Measurements from ENCODE around the gene B3GAT1. TPM values are rescaled to one million over a fixed set of nuclear protein-coding genes. Genes with fewer than 3 reads are reported as not detected.

B3GAT1 gene
- total and polyA plus RNA-seq, 12 donors, result 0.04 to 0.60 (median 0.08) TPM; not detected in 6

- no peaks in the 10 kb centered on the region for H3K36me3 ChIP-seq
- peaks cover 0 to 9% (median 7%) of the 10 kb centered on the region in 9 donors for H3K4me1 ChIP-seq
- H3K27ac ChIP-seq, result no peak overlapping the region
- DNase-seq (no peak), ATAC-seq (no peak)
- peaks cover 9 to 77% (median 66%) of the 10 kb centered on the region in 7 donors for H3K27me3 ChIP-seq
- no peak for TF ChIP-seq CTCF (IDR thresholded peaks at IDR 0.05)
- intact Hi-C loops (cut with DNase I), result no loop called here
- peaks cover 0 to 4% (median 0%) of the 10 kb centered on the region in 11 donors for H3K9me3 ChIP-seq
- WGBS, 2 donors, result 64% methylated on average over 12 of the region's 12 CpGs
- no peak overlapping the region for H3K4me3 ChIP-seq
Observed at GRCh38 chr11:134407321-134407828, 4.7 kb downstream of the B3GAT1 start.

- no peak for TF ChIP-seq CTCF (IDR thresholded peaks at IDR 0.05)
Observed at GRCh38 chr11:134406264-134407185, 5.5 kb downstream of the B3GAT1 start.

GRCh38 chr11:134405841-134406240 is 6.2 kb downstream of the B3GAT1 start:
- no peak for TF ChIP-seq CTCF (IDR thresholded peaks at IDR 0.05)

More at GRCh38 chr11:134406264-134407185, 5.5 kb downstream of the B3GAT1 start:
- peaks cover 8 to 77% (median 62%) of the 10 kb centered on the region in 7 donors for H3K27me3 ChIP-seq
- no peak overlapping the region for H3K4me3 ChIP-seq
- ATAC-seq, result no peak
- no peak for DNase-seq
- peaks cover 0 to 4% (median 0%) of the 10 kb centered on the region in 11 donors for H3K9me3 ChIP-seq
- 79 to 81% methylated on average over 11 of the region's 11 CpGs for WGBS, 2 donors
- H3K4me1 ChIP-seq, result peaks cover 0 to 6% (median 5%) of the 10 kb centered on the region in 9 donors
- intact Hi-C loops (cut with DNase I), result no loop called here
- no peaks in the 10 kb centered on the region for H3K36me3 ChIP-seq
- H3K27ac ChIP-seq, result no peak overlapping the region

GRCh38 chr11:134405436-134405835 is 6.6 kb downstream of the B3GAT1 start:
- Histone ChIP-seq H3K27ac (no peak overlapping the region), H3K4me3 (no peak overlapping the region), H3K27me3 (peaks cover 8 to 71% (median 51%) of the 10 kb centered on the region in 7 donors), H3K4me1 (no peaks in the 10 kb centered on the region), H3K9me3 (peaks cover 0 to 4% (median 0%) of the 10 kb centered on the region in 11 donors), H3K36me3 (no peaks in the 10 kb centered on the region)
- no peak for DNase-seq
- TF ChIP-seq CTCF (IDR thresholded peaks at IDR 0.05), result no peak
- no peak for ATAC-seq
- intact Hi-C loops (cut with DNase I), result no loop called here
- 81 to 89% methylated on average over 8 of the region's 8 CpGs for WGBS, 2 donors

More at GRCh38 chr11:134405841-134406240, 6.2 kb downstream of the B3GAT1 start:
- Histone ChIP-seq H3K9me3 (peaks cover 0 to 4% (median 0%) of the 10 kb centered on the region in 11 donors), H3K27me3 (peaks cover 8 to 75% (median 55%) of the 10 kb centered on the region in 7 donors), H3K36me3 (no peaks in the 10 kb centered on the region), H3K4me1 (no peaks in the 10 kb centered on the region), H3K27ac (no peak overlapping the region), H3K4me3 (no peak overlapping the region)
- 61 to 78% methylated on average over 9 of the region's 9 CpGs for WGBS, 2 donors
- intact Hi-C loops (cut with DNase I), result no loop called here
- no peak for ATAC-seq
- DNase-seq, result no peak

Measured in heart right ventricle (tissue), 16 donors.